ENCODE data around the gene SOX18.

DNA sequence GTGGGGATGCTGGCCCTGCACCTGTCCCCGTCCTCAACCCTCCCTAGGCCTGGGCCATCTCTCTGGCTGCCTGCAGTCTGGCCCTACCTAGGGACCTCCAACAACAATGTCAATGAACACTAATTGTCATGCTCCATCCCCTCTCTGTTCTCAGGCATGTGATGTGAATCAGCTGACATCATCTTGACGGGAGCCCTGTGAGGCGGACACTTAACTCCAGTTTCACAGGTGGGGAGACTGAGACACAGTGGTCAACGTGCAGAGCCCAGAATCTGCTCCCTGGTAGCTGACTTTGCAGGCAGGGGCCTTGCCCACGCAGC is 12.8 kb upstream of the SOX18 start:
- TF ChIP-seq EZH2 (IDR thresholded peaks at IDR 0.05; ENCODE audit: low read depth, low read length, severe bottlenecking): no peak
- TF ChIP-seq GABPA (IDR thresholded peaks at IDR 0.05; ENCODE audit: borderline replicate concordance, insufficient read depth, low read length): no peak
- no peak for TF ChIP-seq EP300 (IDR thresholded peaks at IDR 0.05; ENCODE audit: borderline replicate concordance in 1 of 2, low read depth in 2 of 2, low read length in 2 of 2)
- TF ChIP-seq, protein P1, sequence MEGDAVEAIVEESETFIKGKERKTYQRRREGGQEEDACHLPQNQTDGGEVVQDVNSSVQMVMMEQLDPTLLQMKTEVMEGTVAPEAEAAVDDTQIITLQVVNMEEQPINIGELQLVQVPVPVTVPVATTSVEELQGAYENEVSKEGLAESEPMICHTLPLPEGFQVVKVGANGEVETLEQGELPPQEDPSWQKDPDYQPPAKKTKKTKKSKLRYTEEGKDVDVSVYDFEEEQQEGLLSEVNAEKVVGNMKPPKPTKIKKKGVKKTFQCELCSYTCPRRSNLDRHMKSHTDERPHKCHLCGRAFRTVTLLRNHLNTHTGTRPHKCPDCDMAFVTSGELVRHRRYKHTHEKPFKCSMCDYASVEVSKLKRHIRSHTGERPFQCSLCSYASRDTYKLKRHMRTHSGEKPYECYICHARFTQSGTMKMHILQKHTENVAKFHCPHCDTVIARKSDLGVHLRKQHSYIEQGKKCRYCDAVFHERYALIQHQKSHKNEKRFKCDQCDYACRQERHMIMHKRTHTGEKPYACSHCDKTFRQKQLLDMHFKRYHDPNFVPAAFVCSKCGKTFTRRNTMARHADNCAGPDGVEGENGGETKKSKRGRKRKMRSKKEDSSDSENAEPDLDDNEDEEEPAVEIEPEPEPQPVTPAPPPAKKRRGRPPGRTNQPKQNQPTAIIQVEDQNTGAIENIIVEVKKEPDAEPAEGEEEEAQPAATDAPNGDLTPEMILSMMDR (IDR thresholded peaks at IDR 0.05; ENCODE audit: control extremely low read depth in 1 of 3, insufficient read depth in 1 of 3, low read depth in 1 of 3, low read length in 3 of 3): no peak
- no peak for TF ChIP-seq CHD2 (IDR thresholded peaks at IDR 0.05; ENCODE audit: low read length)
- TF ChIP-seq POLR2AphosphoS5 (IDR thresholded peaks at IDR 0.05; ENCODE audit: low read depth, low read length): no peak
- TF ChIP-seq, protein P2, sequence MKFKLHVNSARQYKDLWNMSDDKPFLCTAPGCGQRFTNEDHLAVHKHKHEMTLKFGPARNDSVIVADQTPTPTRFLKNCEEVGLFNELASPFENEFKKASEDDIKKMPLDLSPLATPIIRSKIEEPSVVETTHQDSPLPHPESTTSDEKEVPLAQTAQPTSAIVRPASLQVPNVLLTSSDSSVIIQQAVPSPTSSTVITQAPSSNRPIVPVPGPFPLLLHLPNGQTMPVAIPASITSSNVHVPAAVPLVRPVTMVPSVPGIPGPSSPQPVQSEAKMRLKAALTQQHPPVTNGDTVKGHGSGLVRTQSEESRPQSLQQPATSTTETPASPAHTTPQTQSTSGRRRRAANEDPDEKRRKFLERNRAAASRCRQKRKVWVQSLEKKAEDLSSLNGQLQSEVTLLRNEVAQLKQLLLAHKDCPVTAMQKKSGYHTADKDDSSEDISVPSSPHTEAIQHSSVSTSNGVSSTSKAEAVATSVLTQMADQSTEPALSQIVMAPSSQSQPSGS (IDR thresholded peaks at IDR 0.05; ENCODE audit: low read length): no peak
- TF ChIP-seq TAF7 (optimal IDR thresholded peaks at IDR 0.05; ENCODE audit: borderline replicate concordance, low read depth, low read length): no peak
- no peak for TF ChIP-seq SIX5 (IDR thresholded peaks at IDR 0.05; ENCODE audit: low read depth, low read length)
- no peak for TF ChIP-seq JUND (IDR thresholded peaks at IDR 0.05; ENCODE audit: low read length)

Data from H1 (cell line).